ENCODE data around the gene NDUFS6.
A peak's percentile ranks its signal among the peaks of the same experiment; 100 is the strongest.

NDUFS6 gene

GRCh38 chr5:1782385-1783215 lies 18.6 kb upstream of the NDUFS6 start:
- Histone ChIP-seq H3K4me1 (ENCODE audit: control insufficient read depth, insufficient read depth, low read length) (peaks cover 11% of the 10 kb centered on the region), H3K4me3 (ENCODE audit: low read depth, low read length) (no peak overlapping the region), H3K9me3 (ENCODE audit: control insufficient read depth, insufficient read depth, low read depth, low read length) (no peaks in the 10 kb centered on the region), H3K27ac (ENCODE audit: extremely low read depth, low read depth, low read length) (no peak overlapping the region), H3K36me3 (ENCODE audit: control insufficient read depth in 2 of 2, insufficient read depth in 1 of 2, low read length in 2 of 2) (no peaks in the 10 kb centered on the region)
- CTCF ChIA-PET = interaction anchor here (0.8 kb wide), 1 partner anchor 847 kb away, joined by 3 read pairs; no protein-coding TSS in a partner anchor
- TF ChIP-seq ZBTB48 (tag by site-specific recombination; IDR thresholded peaks at IDR 0.05) (peak; percentile 85), KLF17 (tag by site-specific recombination; IDR thresholded peaks at IDR 0.05) (peak; percentile 51; the same call in 1 of the 2 replicates), ZNF211 (tag by site-specific recombination; IDR thresholded peaks at IDR 0.05; ENCODE audit: low read depth) (no peak), TRIM28 (IDR thresholded peaks at IDR 0.05; ENCODE audit: borderline replicate concordance, low read length) (no peak)
- TF ChIP-seq, protein P1, sequence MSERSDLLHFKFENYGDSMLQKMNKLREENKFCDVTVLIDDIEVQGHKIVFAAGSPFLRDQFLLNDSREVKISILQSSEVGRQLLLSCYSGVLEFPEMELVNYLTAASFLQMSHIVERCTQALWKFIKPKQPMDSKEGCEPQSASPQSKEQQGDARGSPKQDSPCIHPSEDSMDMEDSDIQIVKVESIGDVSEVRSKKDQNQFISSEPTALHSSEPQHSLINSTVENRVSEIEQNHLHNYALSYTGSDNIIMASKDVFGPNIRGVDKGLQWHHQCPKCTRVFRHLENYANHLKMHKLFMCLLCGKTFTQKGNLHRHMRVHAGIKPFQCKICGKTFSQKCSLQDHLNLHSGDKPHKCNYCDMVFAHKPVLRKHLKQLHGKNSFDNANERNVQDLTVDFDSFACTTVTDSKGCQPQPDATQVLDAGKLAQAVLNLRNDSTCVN (tag by site-specific recombination; optimal IDR thresholded peaks at IDR 0.05) = peak; percentile 17
- POLR2A ChIA-PET = no interaction called here

DNA sequence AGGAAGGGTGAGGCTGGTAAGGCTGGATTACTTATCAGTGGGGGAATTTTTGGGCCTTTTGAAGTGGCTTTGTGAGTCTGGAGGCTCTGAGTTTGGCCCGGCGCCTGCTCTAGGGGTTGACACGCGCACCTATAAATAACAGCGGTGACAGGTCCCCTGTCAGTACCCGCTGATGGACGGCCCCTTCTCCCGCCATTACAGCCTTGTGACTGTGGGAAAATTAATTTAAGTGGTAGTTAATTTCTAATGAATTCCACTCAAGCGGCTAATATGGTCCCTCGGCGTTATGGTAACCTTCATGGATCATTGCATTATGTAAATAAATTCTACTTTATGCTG lies 18.0 kb upstream of the NDUFS6 start:
- no peaks in the 10 kb centered on the region for H3K9me3 ChIP-seq (ENCODE audit: control insufficient read depth, insufficient read depth, low read depth, low read length)
- no peaks in the 10 kb centered on the region for H3K36me3 ChIP-seq (ENCODE audit: control insufficient read depth in 2 of 2, insufficient read depth in 1 of 2, low read length in 2 of 2)
- ChIA-PET POLR2A (no interaction called here), CTCF (interaction anchor here (0.8 kb wide), 1 partner anchor 847 kb away, joined by 3 read pairs; no protein-coding TSS in a partner anchor)
- H3K4me3 ChIP-seq (ENCODE audit: low read depth, low read length) = no peak overlapping the region
- H3K27ac ChIP-seq (ENCODE audit: extremely low read depth, low read depth, low read length) = no peak overlapping the region
- H3K4me1 ChIP-seq (ENCODE audit: control insufficient read depth, insufficient read depth, low read length) = peaks cover 11% of the 10 kb centered on the region
- peak; percentile 94 for TF ChIP-seq MEIS1 (CRISPR knock-in tag; IDR thresholded peaks at IDR 0.05; ENCODE audit: borderline replicate concordance)
- TF ChIP-seq ZBTB21 (tag by site-specific recombination; IDR thresholded peaks at IDR 0.05) = no peak
- TF ChIP-seq BCL11A (tag by site-specific recombination; IDR thresholded peaks at IDR 0.05; ENCODE audit: low read depth) = no peak
- no peak for TF ChIP-seq ZNF776 (tag by site-specific recombination; IDR thresholded peaks at IDR 0.05; ENCODE audit: borderline replicate concordance)
- no peak for TF ChIP-seq KLF9 (tag by site-specific recombination; IDR thresholded peaks at IDR 0.05; ENCODE audit: low read depth)
- TF ChIP-seq ZNF561 (tag by site-specific recombination; IDR thresholded peaks at IDR 0.05; ENCODE audit: borderline replicate concordance) = peak; percentile 78; the same call in 1 of the 2 replicates
- TF ChIP-seq ZNF10 (tag by site-specific recombination; IDR thresholded peaks at IDR 0.05) = no peak
- no peak for TF ChIP-seq ZSCAN18 (tag by site-specific recombination; IDR thresholded peaks at IDR 0.05)
- no peak for TF ChIP-seq PRDM2 (tag by site-specific recombination; IDR thresholded peaks at IDR 0.05; ENCODE audit: borderline replicate concordance)
- no peak for TF ChIP-seq ZBTB1 (tag by site-specific recombination; IDR thresholded peaks at IDR 0.05)
- no peak for TF ChIP-seq ZNF488 (tag by site-specific recombination; IDR thresholded peaks at IDR 0.05)
- TF ChIP-seq, protein P1 (tag by site-specific recombination; optimal IDR thresholded peaks at IDR 0.05) = no peak
- TF ChIP-seq ZNF24 (tag by site-specific recombination; IDR thresholded peaks at IDR 0.05) = no peak
- TF ChIP-seq ZNF335 (tag by site-specific recombination; conservative IDR thresholded peaks at IDR 0.05) = peak; percentile 60
- TF ChIP-seq ZNF785 (tag by site-specific recombination; IDR thresholded peaks at IDR 0.05) = no peak
